Epithelial cell of proximal tubule (primary cell): ENCODE results near the gene COA1. TPM values are rescaled to one million over a fixed set of nuclear protein-coding genes. Genes with fewer than 3 reads are reported as not detected.
A peak's percentile ranks its signal among the peaks of the same experiment; 100 is the strongest.
"Not testable (repeated sequence)": the region's sequence is repeated elsewhere in the genome, so short reads cannot be mapped to it uniquely, and the experiment has no call there.

ENCODE experiments used
- DNase-seq: peaks from one replicate; pipeline ENCODE4 v3.0.0-alpha.2; 2011; ENCODE audit warnings: low read depth
- H3K4me3 ChIP-seq: 2 replicates; pipeline ENCODE4 v1.5.1; 2011; ENCODE audit warnings: low read depth, mild to moderate bottlenecking, low read length
- total RNA-seq: library from RNA; depleted of rRNA; stranded (reverse); fragments of >200 nt; gene quantifications from 2 replicates; pipeline ENCODE4 v1.2.3, GENCODE V29; 2015
- TF ChIP-seq, protein P1 (sequence below): conservative IDR thresholded peaks from 2 replicates; pipeline ENCODE4 v1.5.1; 2012; ENCODE audit warnings: low read depth, mild to moderate bottlenecking, low read length

Gene COA1, protein sequence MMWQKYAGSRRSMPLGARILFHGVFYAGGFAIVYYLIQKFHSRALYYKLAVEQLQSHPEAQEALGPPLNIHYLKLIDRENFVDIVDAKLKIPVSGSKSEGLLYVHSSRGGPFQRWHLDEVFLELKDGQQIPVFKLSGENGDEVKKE
- 54.0 and 74.7 TPM in 2 replicates for total RNA-seq

GRCh38 chr7:43729214-43729923 is at the start of gene COA1:
Gene COA1 (minus strand): TSS chr7:43729523. CDS start chr7:43648614, 80,909 bp downstream.
- peak; percentile 67 for DNase-seq
- H3K4me3 ChIP-seq = peak within 1 kb of the TSS; percentile 88
- TF ChIP-seq, protein P1, sequence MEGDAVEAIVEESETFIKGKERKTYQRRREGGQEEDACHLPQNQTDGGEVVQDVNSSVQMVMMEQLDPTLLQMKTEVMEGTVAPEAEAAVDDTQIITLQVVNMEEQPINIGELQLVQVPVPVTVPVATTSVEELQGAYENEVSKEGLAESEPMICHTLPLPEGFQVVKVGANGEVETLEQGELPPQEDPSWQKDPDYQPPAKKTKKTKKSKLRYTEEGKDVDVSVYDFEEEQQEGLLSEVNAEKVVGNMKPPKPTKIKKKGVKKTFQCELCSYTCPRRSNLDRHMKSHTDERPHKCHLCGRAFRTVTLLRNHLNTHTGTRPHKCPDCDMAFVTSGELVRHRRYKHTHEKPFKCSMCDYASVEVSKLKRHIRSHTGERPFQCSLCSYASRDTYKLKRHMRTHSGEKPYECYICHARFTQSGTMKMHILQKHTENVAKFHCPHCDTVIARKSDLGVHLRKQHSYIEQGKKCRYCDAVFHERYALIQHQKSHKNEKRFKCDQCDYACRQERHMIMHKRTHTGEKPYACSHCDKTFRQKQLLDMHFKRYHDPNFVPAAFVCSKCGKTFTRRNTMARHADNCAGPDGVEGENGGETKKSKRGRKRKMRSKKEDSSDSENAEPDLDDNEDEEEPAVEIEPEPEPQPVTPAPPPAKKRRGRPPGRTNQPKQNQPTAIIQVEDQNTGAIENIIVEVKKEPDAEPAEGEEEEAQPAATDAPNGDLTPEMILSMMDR = no peak

GRCh38 chr7:43778293-43779044 is 49.1 kb upstream of the COA1 start:
- not testable (repeated sequence) for H3K4me3 ChIP-seq, DNase-seq

DNA sequence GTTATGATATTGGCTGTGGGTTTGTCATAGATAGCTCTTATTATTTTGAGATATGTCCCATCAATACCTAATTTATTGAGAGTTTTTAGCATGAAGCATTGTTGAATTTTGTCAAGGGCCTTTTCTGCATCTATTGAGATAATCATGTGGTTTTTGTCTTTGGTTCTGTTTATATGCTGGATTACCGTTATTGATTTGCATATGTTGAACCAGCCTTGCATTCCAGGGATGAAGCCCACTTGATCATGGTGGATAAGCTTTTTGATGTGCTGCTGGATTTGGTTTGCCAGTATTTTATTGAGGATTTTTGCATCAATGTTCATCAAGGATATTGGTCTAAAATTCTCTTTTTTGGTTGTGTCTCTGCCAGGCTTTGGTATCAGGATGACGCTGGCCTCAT is 45.9 kb upstream of the COA1 start:
- not testable (repeated sequence) for H3K4me3 ChIP-seq, DNase-seq

DNA sequence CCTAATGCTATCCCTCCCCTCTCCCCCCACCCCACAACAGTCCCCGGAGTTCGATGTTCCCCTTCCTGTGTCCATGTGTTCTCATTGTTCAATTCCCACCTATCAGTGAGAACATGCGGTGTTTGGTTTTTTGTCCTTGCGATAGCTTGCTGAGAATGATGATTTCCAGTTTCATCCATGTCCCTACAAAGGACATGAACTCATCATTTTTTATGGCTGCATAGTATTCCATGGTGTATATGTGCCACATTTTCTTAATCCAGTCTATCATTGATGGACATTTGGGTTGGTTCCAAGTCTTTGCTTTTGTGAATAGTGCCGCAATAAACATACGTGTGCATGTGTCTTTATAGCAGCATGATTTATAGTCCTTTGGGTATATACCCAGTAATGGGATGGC is 43.9 kb upstream of the COA1 start:
- not testable (repeated sequence) for DNase-seq, H3K4me3 ChIP-seq

DNA sequence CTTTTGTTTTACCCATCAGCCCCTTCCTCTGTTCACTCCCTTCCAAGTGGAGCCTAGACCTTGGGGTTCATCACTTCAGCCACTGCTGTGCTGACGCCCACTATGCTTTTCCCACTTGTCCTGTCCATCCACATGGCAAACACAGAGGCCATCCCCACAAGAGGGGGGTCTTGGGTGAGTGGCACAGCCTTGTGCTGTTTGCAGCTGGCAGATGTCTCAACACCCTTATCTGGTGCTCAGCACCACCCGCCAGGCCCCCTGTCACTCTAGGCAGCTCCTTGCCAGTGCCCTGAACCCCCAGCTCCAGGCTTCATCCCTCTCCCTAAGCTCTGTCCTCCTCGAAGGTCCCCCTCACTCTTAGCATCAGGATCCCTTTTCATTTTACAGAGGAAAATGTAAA is 42.2 kb upstream of the COA1 start:
- no peak for DNase-seq
- TF ChIP-seq, protein P1 = no peak

DNA sequence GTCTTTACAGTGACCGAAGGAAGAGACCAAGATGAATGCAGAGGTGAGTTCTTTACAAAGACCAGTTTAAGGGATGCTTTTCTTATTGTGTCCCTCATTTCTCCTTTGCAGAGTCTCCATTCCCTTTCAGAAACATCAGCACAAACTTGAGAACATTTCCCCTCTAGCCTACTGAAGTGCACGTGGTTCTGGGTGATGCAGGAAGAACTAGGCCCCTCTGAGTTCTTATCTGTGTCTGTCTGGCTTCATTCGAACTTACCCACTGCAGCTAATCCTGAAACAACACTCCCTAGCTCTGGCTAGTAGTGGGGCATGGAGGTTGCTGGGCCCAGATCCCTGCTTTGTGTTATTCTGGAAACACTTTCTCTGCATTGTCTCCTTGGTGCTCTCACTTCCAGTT is 41.8 kb upstream of the COA1 start:
- H3K4me3 ChIP-seq = no peak overlapping the region
- TF ChIP-seq, protein P1 = no peak
- no peak for DNase-seq

More for the DNA sequence above, 42.2 kb upstream of the COA1 start:
- H3K4me3 ChIP-seq = no peak overlapping the region

DNA sequence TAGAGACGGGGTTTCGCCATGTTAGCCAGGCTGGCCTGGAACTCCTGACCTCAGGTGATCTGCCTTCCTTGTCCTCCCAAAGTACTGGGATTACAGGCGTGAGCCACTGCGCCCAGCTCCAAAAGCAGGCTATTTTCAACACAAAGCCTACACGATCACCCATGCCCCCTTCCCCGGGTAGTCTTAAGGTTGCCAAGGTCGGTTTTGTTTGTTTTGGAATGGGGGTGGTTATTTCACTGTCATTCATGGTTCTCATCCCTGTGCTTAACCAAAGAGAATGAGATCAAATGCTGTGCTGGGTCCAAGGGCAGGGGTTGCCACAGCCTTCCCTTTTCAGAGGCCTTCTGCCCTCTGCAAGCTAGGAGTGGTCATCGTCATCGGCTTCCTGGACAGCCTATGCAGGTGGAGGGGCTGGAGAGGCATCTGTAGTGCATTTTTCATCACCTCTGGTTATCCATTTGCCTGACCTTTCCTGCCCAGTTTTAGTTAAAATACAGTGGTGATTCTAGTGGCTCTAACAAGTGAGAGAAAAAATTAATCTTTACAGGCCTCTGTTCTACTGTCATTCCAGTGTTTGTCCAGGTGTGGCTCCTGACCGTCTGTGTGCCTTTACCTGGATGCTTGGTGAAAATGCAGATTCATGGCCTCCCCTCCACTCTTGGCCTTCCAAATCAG is 40.6 kb upstream of the COA1 start:
- DNase-seq = no peak
- H3K4me3 ChIP-seq = no peak overlapping the region
- TF ChIP-seq, protein P1 = no peak

- no peak for DNase-seq
- TF ChIP-seq, protein P1 = no peak
- no peak overlapping the region for H3K4me3 ChIP-seq
These were observed 40.0 kb upstream of the COA1 start for GRCh38 chr7:43769281-43769680.
